ENCODE results near the gene VIM. TPM values are rescaled to one million over a fixed set of nuclear protein-coding genes. Genes with fewer than 3 reads are reported as not detected.

The VIM gene
- total and polyA plus RNA-seq, 4 donors = 800 to 1,640 (median 1,361) TPM

- H3K36me3 ChIP-seq (ENCODE audit: control insufficient read depth in 4 of 4, insufficient read depth in 4 of 4, low read length in 4 of 4) = peaks cover 3 to 51% (median 24%) of the 10 kb centered on the region in 4 donors
- peak overlapping the region; percentile 99 for H3K4me3 ChIP-seq
- peaks cover 0 to 36% (median 12%) of the 10 kb centered on the region in 5 donors for H3K4me1 ChIP-seq (ENCODE audit: control insufficient read depth in 5 of 5, insufficient read depth in 5 of 5, low read length in 5 of 5)
- no peak for TF ChIP-seq CTCF (IDR thresholded peaks at IDR 0.05; ENCODE audit: control extremely low read depth, extremely low read depth)
- DNase-seq = peak; percentile 88 to 94 (median 90)
- peak; percentile 67 for ATAC-seq (ENCODE audit: insufficient read depth, low FRiP score)
- H3K27me3 ChIP-seq (ENCODE audit: control insufficient read depth in 3 of 3, insufficient read depth in 3 of 3, low read length in 2 of 3) = no peaks in the 10 kb centered on the region
- 0% methylated on average over 34 to 43 of the region's 43 CpGs for WGBS, 2 donors
- H3K27ac ChIP-seq (ENCODE audit: low read depth in 1 of 2, low read length in 1 of 2) = peak overlapping the region; percentile 86 to 99
- H3K9ac ChIP-seq (ENCODE audit: insufficient read depth in 1 of 2, low read length in 2 of 2) = peak overlapping the region; percentile 86 to 95
- peaks cover 0 to 5% (median 0%) of the 10 kb centered on the region in 4 donors for H3K9me3 ChIP-seq (ENCODE audit: control insufficient read depth in 4 of 4, insufficient read depth in 3 of 4, low read length in 3 of 4)
Measured at GRCh38 chr10:17229967-17230682, 2.1 kb downstream of the VIM start.

- 50 to 81% methylated on average over 1 of the region's 1 CpG for WGBS, 2 donors
- peaks cover 5 to 65% (median 35%) of the 10 kb centered on the region in 4 donors for H3K36me3 ChIP-seq (ENCODE audit: control insufficient read depth in 4 of 4, insufficient read depth in 4 of 4, low read length in 4 of 4)
- DNase-seq (no peak), ATAC-seq (ENCODE audit: insufficient read depth, low FRiP score) (no peak)
- no peak for TF ChIP-seq CTCF (IDR thresholded peaks at IDR 0.05; ENCODE audit: control extremely low read depth, extremely low read depth)
- H3K9me3 ChIP-seq (ENCODE audit: control insufficient read depth in 4 of 4, insufficient read depth in 3 of 4, low read length in 3 of 4) = peaks cover 0 to 6% (median 0%) of the 10 kb centered on the region in 4 donors
- no peaks in the 10 kb centered on the region for H3K27me3 ChIP-seq (ENCODE audit: control insufficient read depth in 3 of 3, insufficient read depth in 3 of 3, low read length in 2 of 3)
- H3K9ac ChIP-seq (ENCODE audit: insufficient read depth in 1 of 2, low read length in 2 of 2) = peak overlapping the region in 1 of 2 donors; percentile 86
- no peak overlapping the region for H3K27ac ChIP-seq (ENCODE audit: low read depth in 1 of 2, low read length in 1 of 2)
- peaks cover 0 to 34% (median 11%) of the 10 kb centered on the region in 5 donors for H3K4me1 ChIP-seq (ENCODE audit: control insufficient read depth in 5 of 5, insufficient read depth in 5 of 5, low read length in 5 of 5)
- H3K4me3 ChIP-seq = no peak overlapping the region
Measured at GRCh38 chr10:17231788-17232187, 3.7 kb downstream of the VIM start.

- Histone ChIP-seq H3K9ac (ENCODE audit: insufficient read depth in 1 of 2, low read length in 2 of 2) (peak overlapping the region in 1 of 2 donors; percentile 40), H3K4me3 (no peak overlapping the region), H3K27ac (ENCODE audit: low read depth in 1 of 2, low read length in 1 of 2) (no peak overlapping the region), H3K4me1 (ENCODE audit: control insufficient read depth in 5 of 5, insufficient read depth in 5 of 5, low read length in 5 of 5) (peaks cover 0 to 28% (median 10%) of the 10 kb centered on the region in 5 donors), H3K36me3 (ENCODE audit: control insufficient read depth in 4 of 4, insufficient read depth in 4 of 4, low read length in 4 of 4) (peaks cover 5 to 68% (median 38%) of the 10 kb centered on the region in 4 donors), H3K27me3 (ENCODE audit: control insufficient read depth in 3 of 3, insufficient read depth in 3 of 3, low read length in 2 of 3) (no peaks in the 10 kb centered on the region), H3K9me3 (ENCODE audit: control insufficient read depth in 4 of 4, insufficient read depth in 3 of 4, low read length in 3 of 4) (peaks cover 0 to 6% (median 0%) of the 10 kb centered on the region in 4 donors)
- no peak for TF ChIP-seq CTCF (IDR thresholded peaks at IDR 0.05; ENCODE audit: control extremely low read depth, extremely low read depth)
- DNase-seq = peak in 1 of 3 donors; percentile 38
- 54 to 61% methylated on average over 3 of the region's 3 CpGs for WGBS, 2 donors
- ATAC-seq (ENCODE audit: insufficient read depth, low FRiP score) = no peak
Measured at GRCh38 chr10:17232276-17232960, 4.4 kb downstream of the VIM start.

Data from lung (tissue), 12 donors.